Epithelial cell of proximal tubule (primary cell): Measurements from ENCODE around the gene ELAVL3. TPM values are rescaled to one million over a fixed set of nuclear protein-coding genes. Genes with fewer than 3 reads are reported as not detected.

Experiments used
- DNase-seq: peaks from one replicate; pipeline ENCODE4 v3.0.0-alpha.2; 2011; ENCODE audit warnings: low read depth
- H3K4me3 ChIP-seq: 2 replicates; pipeline ENCODE4 v1.5.1; 2011; ENCODE audit warnings: low read depth, mild to moderate bottlenecking, low read length
- CTCF ChIP-seq: conservative IDR thresholded peaks from 2 replicates; pipeline ENCODE4 v1.5.1; 2012; ENCODE audit warnings: low read depth, mild to moderate bottlenecking, low read length
- total RNA-seq: library from RNA; depleted of rRNA; stranded (reverse); fragments of >200 nt; gene quantifications from 2 replicates; pipeline ENCODE4 v1.2.3, GENCODE V29; 2015

ELAVL3 gene
- total RNA-seq, 1 donor from 2014 or later, result not detected

GRCh38 chr19:11420429-11421370 is 60.1 kb downstream of the ELAVL3 start:
- TF ChIP-seq CTCF, result no peak
- peak overlapping the region; percentile 37 for H3K4me3 ChIP-seq
- no peak for DNase-seq

GRCh38 chr19:11418549-11419506 is 62.0 kb downstream of the ELAVL3 start, which contains the start of gene RGL3:
Gene RGL3 (minus strand): TSS chr19:11419314. CDS start chr19:11419278, 36 bp downstream.
- no peak for DNase-seq
- peak within 1 kb of the TSS; percentile 70 for H3K4me3 ChIP-seq
- TF ChIP-seq CTCF, result no peak

- peak overlapping the region; percentile 70 for H3K4me3 ChIP-seq
- no peak for TF ChIP-seq CTCF
- no peak for DNase-seq
Observed at GRCh38 chr19:11418094-11418548, 62.7 kb downstream of the ELAVL3 start.

GRCh38 chr19:11416346-11417052 is 64.3 kb downstream of the ELAVL3 start:
- no peak for DNase-seq
- TF ChIP-seq CTCF, result no peak
- H3K4me3 ChIP-seq, result no peak overlapping the region

GRCh38 chr19:11414544-11414943 is 66.3 kb downstream of the ELAVL3 start:
- no peak overlapping the region for H3K4me3 ChIP-seq
- DNase-seq, result no peak
- no peak for TF ChIP-seq CTCF

GRCh38 chr19:11410682-11411081 is 70.2 kb downstream of the ELAVL3 start:
- TF ChIP-seq CTCF, result no peak
- peak; percentile 13 for DNase-seq
- no peak overlapping the region for H3K4me3 ChIP-seq
